ENCODE measurements around the gene LPP. TPM values are rescaled to one million over a fixed set of nuclear protein-coding genes. Genes with fewer than 3 reads are reported as not detected.

LPP gene
- total RNA-seq, 4 donors from 2014 or later = 1,872 to 3,079 (median 2,300) TPM

- H3K9me3 ChIP-seq = no peaks in the 10 kb centered on the region
- H3K36me3 ChIP-seq = peaks cover 0 to 4% (median 0%) of the 10 kb centered on the region in 4 donors
- peak overlapping the region; percentile 60 to 80 (median 70) for H3K27ac ChIP-seq (replicated peaks in 1 of 4)
- no peaks in the 10 kb centered on the region for H3K27me3 ChIP-seq
- no peak for DNase-seq (ENCODE audit: extremely low spot score)
- peaks cover 49 to 91% (median 87%) of the 10 kb centered on the region in 4 donors for H3K4me1 ChIP-seq
- H3K4me3 ChIP-seq = no peak overlapping the region
- peak; percentile 71 for TF ChIP-seq EP300 (IDR thresholded peaks at IDR 0.05)
- no peak for TF ChIP-seq CTCF (IDR thresholded peaks at IDR 0.05)
- no peak for TF ChIP-seq POLR2A (IDR thresholded peaks at IDR 0.05; ENCODE audit: low read depth)
- peak; percentile 40 to 43 for TF ChIP-seq POLR2AphosphoS5 (IDR thresholded peaks at IDR 0.05)
- 38% methylated on average over 5 of the region's 5 CpGs for WGBS
- intact Hi-C loops (cut with DNase I) = no loop called here
Observed at GRCh38 chr3:188345223-188345622, 191.3 kb downstream of the LPP start.

- intact Hi-C loops (cut with DNase I) = no loop called here
- DNase-seq (ENCODE audit: extremely low spot score) = no peak
- 52% methylated on average over 9 of the region's 9 CpGs for WGBS
- Histone ChIP-seq H3K4me1 (peaks cover 67 to 92% (median 85%) of the 10 kb centered on the region in 4 donors), H3K36me3 (peaks cover 0 to 4% (median 0%) of the 10 kb centered on the region in 4 donors), H3K27ac (replicated peaks in 1 of 4) (peak overlapping the region; percentile 67 to 80 (median 69)), H3K27me3 (no peaks in the 10 kb centered on the region), H3K4me3 (peak overlapping the region in 2 of 4 donors; percentile 9 to 13), H3K9me3 (no peaks in the 10 kb centered on the region)
- TF ChIP-seq POLR2AphosphoS5 (IDR thresholded peaks at IDR 0.05) = peak in 1 of 2 donors; percentile 51
- no peak for TF ChIP-seq CTCF (IDR thresholded peaks at IDR 0.05)
Observed at GRCh38 chr3:188348435-188349244, 194.7 kb downstream of the LPP start.

- Histone ChIP-seq H3K4me1 (peaks cover 63 to 90% (median 82%) of the 10 kb centered on the region in 4 donors), H3K27ac (replicated peaks in 1 of 4) (peak overlapping the region; percentile 67 to 80 (median 69)), H3K4me3 (peak overlapping the region in 1 of 4 donors; percentile 9), H3K36me3 (peaks cover 0 to 4% (median 0%) of the 10 kb centered on the region in 4 donors), H3K27me3 (no peaks in the 10 kb centered on the region), H3K9me3 (no peaks in the 10 kb centered on the region)
- intact Hi-C loops (cut with DNase I) = no loop called here
- DNase-seq (ENCODE audit: extremely low spot score) = no peak
- TF ChIP-seq POLR2AphosphoS5 (IDR thresholded peaks at IDR 0.05) = no peak
- no peak for TF ChIP-seq POLR2A (IDR thresholded peaks at IDR 0.05; ENCODE audit: low read depth)
- no peak for TF ChIP-seq CTCF (IDR thresholded peaks at IDR 0.05)
- no peak for TF ChIP-seq EP300 (IDR thresholded peaks at IDR 0.05)
- 49% methylated on average over 7 of the region's 7 CpGs for WGBS
Observed at GRCh38 chr3:188349351-188349901, 195.5 kb downstream of the LPP start.

GRCh38 chr3:188349933-188350332 lies 196.0 kb downstream of the LPP start:
- no peak overlapping the region for H3K4me3 ChIP-seq
- H3K27me3 ChIP-seq = no peaks in the 10 kb centered on the region
- 61% methylated on average over 4 of the region's 4 CpGs for WGBS
- TF ChIP-seq CTCF (IDR thresholded peaks at IDR 0.05) = no peak
- no peak for TF ChIP-seq POLR2AphosphoS5 (IDR thresholded peaks at IDR 0.05)
- TF ChIP-seq POLR2A (IDR thresholded peaks at IDR 0.05; ENCODE audit: low read depth) = no peak
- TF ChIP-seq EP300 (IDR thresholded peaks at IDR 0.05) = no peak
- H3K4me1 ChIP-seq = peaks cover 58 to 86% (median 78%) of the 10 kb centered on the region in 4 donors
- peaks cover 0 to 4% (median under 1%) of the 10 kb centered on the region in 4 donors for H3K36me3 ChIP-seq
- no peak for DNase-seq (ENCODE audit: extremely low spot score)
- H3K9me3 ChIP-seq = no peaks in the 10 kb centered on the region
- peak overlapping the region; percentile 67 to 80 (median 69) for H3K27ac ChIP-seq (replicated peaks in 1 of 4)
- intact Hi-C loops (cut with DNase I) = no loop called here
